Mucosa of rectum (tissue), 2 donors: ENCODE results near the gene PASK.
"Not testable (repeated sequence)": the region's sequence is repeated elsewhere in the genome, so short reads cannot be mapped to it uniquely, and the experiment has no call there.

Experiments
- H3K27ac ChIP-seq, 2 donors: one replicate each; pipeline ENCODE4 v1.7.0; 2013; ENCODE audit warnings: inconsistent platforms in 2 of 2, low read depth in 2 of 2, low read length in 2 of 2
- H3K27me3 ChIP-seq, 2 donors: one replicate each; pipeline ENCODE4 v1.7.0; 2013; ENCODE audit warnings: low read length in 2 of 2; ENCODE audit not compliant: control insufficient read depth in 2 of 2, insufficient read depth in 2 of 2
- H3K36me3 ChIP-seq, 2 donors: one replicate each; pipeline ENCODE4 v1.7.0; 2013; ENCODE audit warnings: low read length in 2 of 2; ENCODE audit not compliant: control insufficient read depth in 2 of 2, insufficient read depth in 2 of 2
- H3K4me1 ChIP-seq, 2 donors: one replicate each; pipeline ENCODE4 v1.7.0; 2013; ENCODE audit warnings: low read length in 2 of 2, mild to moderate bottlenecking in 1 of 2; ENCODE audit not compliant: control insufficient read depth in 2 of 2, insufficient read depth in 2 of 2
- H3K4me3 ChIP-seq, 2 donors: one replicate each; pipeline ENCODE4 v1.7.0; 2013; ENCODE audit warnings: low read length in 2 of 2
- H3K9ac ChIP-seq, 2 donors: one replicate each; pipeline ENCODE4 v1.7.0; 2013; ENCODE audit warnings: low read length in 2 of 2, low read depth in 1 of 2, mild to moderate bottlenecking in 1 of 2
- H3K9me3 ChIP-seq, 2 donors: one replicate each; pipeline ENCODE4 v1.7.0; 2013; ENCODE audit warnings: low read length in 2 of 2; ENCODE audit not compliant: control insufficient read depth in 2 of 2
- donor health status: healthy.
- donor health status: Normal muscosa, but diverticular disease.

PASK gene

GRCh38 chr2:241110089-241110606 is 39.1 kb downstream of the PASK start:
- Histone ChIP-seq H3K4me3 (no peak overlapping the region), H3K27ac (peak overlapping the region in 1 of 2 donors; percentile 52), H3K27me3 (no peaks in the 10 kb centered on the region), H3K4me1 (peaks cover 0 to 2% of the 10 kb centered on the region in 2 donors), H3K9ac (no peak overlapping the region), H3K9me3 (no peaks in the 10 kb centered on the region), H3K36me3 (peaks cover 0 to 6% of the 10 kb centered on the region in 2 donors)

GRCh38 chr2:241109210-241110088 is 39.8 kb downstream of the PASK start:
- Histone ChIP-seq H3K27ac (peak overlapping the region in 1 of 2 donors; percentile 52), H3K4me1 (peaks cover 0 to 2% of the 10 kb centered on the region in 2 donors), H3K36me3 (peaks cover 0 to 3% of the 10 kb centered on the region in 2 donors), H3K9me3 (no peaks in the 10 kb centered on the region), H3K9ac (no peak overlapping the region), H3K4me3 (peak overlapping the region in 1 of 2 donors; percentile 17), H3K27me3 (no peaks in the 10 kb centered on the region)

DNA sequence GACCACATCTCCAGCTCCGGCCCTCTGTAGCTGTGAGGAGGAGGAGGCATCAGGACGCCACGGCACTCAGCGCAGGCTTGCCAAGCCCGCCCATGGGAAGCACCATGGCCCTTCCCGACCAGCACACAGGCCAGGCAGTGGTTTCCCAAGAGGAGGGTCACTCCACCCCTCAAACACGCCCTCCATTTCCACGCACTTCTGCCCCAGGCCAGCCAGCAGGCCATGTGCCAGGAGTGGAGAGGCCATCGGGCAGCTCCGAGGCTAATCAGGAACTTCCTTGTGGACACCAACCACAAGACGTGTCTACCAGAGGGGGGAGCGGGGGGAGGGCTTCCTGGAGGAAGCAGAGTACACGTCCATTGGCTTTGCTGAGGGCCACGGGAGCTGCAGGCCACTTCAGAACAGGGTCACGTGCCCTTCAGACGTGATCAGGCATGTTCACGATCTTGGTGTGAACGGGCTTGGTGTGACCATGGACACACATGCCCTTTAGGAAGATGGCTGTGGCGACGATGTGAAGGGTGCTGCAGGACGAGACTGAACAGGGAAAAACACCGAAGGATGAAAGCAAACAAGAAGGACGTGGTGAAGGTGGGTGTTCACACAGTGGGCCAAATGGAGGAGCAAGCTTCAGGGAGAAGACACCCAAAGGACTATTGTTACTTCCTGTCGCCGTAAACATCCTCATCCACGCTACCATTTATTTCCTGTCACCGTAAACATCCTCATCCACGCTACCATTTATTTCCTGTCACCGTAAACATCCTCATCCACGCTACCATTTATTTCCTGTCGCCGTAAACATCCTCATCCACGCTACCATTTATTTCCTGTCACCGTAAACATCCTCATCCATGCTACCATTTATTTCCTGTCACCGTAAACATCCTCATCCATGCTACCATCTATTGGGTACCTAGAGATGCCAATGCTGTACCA is 40.7 kb downstream of the PASK start:
- Histone ChIP-seq H3K9ac (no peak overlapping the region), H3K27ac (peak overlapping the region; percentile 41 to 43), H3K9me3 (no peaks in the 10 kb centered on the region), H3K27me3 (no peaks in the 10 kb centered on the region), H3K4me1 (peaks cover 0 to 3% of the 10 kb centered on the region in 2 donors), H3K4me3 (peak overlapping the region in 1 of 2 donors; percentile 17), H3K36me3 (no peaks in the 10 kb centered on the region)

DNA sequence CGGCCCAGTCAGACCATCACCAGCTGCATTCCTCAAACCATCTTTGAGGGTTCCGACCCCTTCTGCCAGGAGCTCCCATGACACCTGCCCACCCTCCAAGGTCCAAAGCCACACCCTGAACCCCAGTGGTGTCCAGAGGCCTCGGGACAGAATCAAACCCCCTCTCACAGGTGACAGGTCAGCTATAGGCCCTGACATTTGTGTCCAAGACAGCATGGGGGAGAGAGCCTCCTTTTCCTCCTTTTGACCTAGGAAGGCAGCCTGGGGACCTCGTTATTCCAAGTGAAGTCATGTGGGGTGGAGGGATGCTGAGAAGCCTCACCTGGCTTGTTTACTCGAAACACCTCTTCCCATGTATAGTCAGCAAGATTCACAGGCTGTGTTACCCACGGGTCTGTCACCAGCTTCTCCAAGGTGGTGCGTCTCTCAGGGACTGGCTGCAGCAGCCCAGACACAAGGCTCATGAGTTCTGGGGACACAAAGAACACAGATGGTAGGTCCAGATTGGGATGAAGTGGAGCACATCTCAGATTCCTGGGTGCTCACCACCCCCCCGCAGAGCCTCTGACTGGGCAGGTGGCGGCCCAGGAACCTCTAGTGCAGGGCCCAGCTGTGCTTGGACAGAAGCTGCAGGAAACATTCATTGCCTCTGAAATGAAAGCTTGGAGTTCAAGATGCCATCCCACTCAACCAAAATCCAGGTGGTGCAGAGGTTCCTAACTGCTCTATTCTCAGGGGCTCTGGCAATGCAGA is 42.1 kb downstream of the PASK start:
- no peak overlapping the region for H3K4me3 ChIP-seq

GRCh38 chr2:241105641-241106040 is 43.6 kb downstream of the PASK start:
- Histone ChIP-seq H3K9me3 (no peaks in the 10 kb centered on the region), H3K36me3 (no peaks in the 10 kb centered on the region), H3K4me1 (peaks cover 13 to 23% of the 10 kb centered on the region in 2 donors), H3K27me3 (no peaks in the 10 kb centered on the region), H3K27ac (no peak overlapping the region), H3K9ac (no peak overlapping the region), H3K4me3 (no peak overlapping the region)

More for the DNA sequence above, 42.1 kb downstream of the PASK start:
- H3K27ac ChIP-seq, result no peak overlapping the region
- peaks cover 7 to 13% of the 10 kb centered on the region in 2 donors for H3K4me1 ChIP-seq
- H3K9ac ChIP-seq, result no peak overlapping the region
- H3K27me3 ChIP-seq, result no peaks in the 10 kb centered on the region
- no peaks in the 10 kb centered on the region for H3K9me3 ChIP-seq
- H3K36me3 ChIP-seq, result no peaks in the 10 kb centered on the region

DNA sequence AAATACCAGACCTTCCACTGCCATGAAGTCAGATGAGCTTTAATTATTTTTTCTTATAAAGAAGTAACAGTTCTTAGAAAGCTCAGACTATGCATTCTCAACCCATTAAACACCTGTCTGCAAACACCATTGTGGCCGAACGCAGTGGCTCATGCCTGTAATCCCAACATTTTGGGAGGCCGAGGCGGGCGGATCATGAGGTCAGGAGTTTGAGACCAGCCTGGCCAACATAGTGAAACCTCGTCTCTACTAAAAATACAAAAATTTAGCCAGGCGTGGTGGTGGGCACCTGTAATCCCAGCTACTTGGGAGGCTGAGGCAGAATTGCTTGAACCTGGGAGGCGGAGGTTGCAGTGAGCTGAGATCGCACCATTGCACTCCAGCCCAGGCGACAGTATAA is 44.7 kb downstream of the PASK start:
- H3K9ac ChIP-seq, H3K4me3 ChIP-seq, H3K36me3 ChIP-seq, H3K27ac ChIP-seq, H3K9me3 ChIP-seq, H3K27me3 ChIP-seq: not testable (repeated sequence)
- H3K4me1 ChIP-seq, result peaks cover 13 to 27% of the 10 kb centered on the region in 2 donors

DNA sequence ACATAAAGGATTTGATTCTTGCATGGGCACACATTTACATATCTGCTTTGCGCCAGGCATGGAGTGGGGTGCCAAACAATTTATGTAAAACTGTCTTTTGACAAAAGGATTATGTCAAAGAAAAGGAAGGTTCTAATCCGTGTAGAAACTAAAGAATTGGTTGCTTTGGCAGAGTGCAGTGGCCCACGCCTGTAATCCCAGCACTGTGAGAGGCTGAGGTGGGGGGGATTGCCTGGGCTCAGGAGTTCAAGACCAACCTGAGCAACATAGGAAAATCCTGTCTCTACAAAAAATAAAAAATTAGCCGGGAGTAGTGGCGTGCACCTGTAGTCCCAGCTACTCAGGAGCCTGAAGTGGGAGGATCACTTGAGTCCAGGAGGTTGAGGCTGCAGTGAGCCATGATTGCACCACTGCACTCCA is 46.1 kb downstream of the PASK start:
- Histone ChIP-seq H3K9me3 (no peaks in the 10 kb centered on the region), H3K9ac (peak overlapping the region; percentile 83 to 92), H3K4me1 (peaks cover 13 to 27% of the 10 kb centered on the region in 2 donors), H3K27me3 (no peaks in the 10 kb centered on the region), H3K36me3 (peaks cover 17% of the 10 kb centered on the region in 2 donors), H3K4me3 (peak overlapping the region; percentile 73 to 96), H3K27ac (peak overlapping the region in 1 of 2 donors; percentile 90)

DNA sequence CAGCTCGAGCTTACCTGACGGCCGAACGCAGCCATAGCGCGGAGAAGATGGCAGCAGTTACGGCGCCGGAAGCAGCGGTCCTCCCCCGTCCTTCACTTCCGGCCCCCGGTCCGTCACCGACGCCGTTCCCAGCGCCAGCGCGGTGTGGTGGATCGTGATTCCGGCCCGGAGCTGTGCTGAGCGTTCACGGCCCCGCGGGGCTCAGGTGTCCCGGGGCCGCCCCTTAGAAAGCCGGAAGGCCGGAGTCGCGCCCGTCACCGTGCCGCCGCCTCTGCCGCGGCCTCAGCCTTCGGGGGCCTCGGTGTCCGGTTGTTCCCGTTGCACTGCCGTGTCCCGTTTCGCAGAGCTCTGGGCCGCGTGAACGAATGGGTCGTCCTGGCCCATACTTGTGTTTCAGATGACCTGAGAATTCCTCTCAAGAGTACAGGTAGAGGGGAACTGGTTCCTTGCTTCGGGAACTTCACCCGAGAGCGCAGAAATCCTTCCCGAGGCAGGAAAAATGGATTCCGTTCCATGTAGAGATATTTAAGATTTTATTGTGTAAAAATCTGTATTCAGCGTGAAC is 47.0 kb downstream of the PASK start, which contains the start of gene MTERF4:
Gene MTERF4 (minus strand): TSS at position 49 of the 565 bp plus-strand sequence. CDS start 14 bp downstream, at position 35.
- H3K9ac ChIP-seq, result peak within 1 kb of the TSS; percentile 83 to 92
- peak within 1 kb of the TSS; percentile 79 to 90 for H3K27ac ChIP-seq
- H3K4me3 ChIP-seq, result peak within 1 kb of the TSS; percentile 73 to 96
- H3K4me1 ChIP-seq, result peaks cover 13 to 27% of the 10 kb centered on the region in 2 donors
- no peaks in the 10 kb centered on the region for H3K27me3 ChIP-seq
- peaks cover 23 to 25% of the 10 kb centered on the region in 2 donors for H3K36me3 ChIP-seq
- no peaks in the 10 kb centered on the region for H3K9me3 ChIP-seq

- Histone ChIP-seq H3K9me3 (no peaks in the 10 kb centered on the region), H3K27ac (no peak overlapping the region), H3K9ac (no peak overlapping the region), H3K36me3 (peaks cover 42 to 53% of the 10 kb centered on the region in 2 donors), H3K27me3 (no peaks in the 10 kb centered on the region), H3K4me1 (peaks cover 13 to 27% of the 10 kb centered on the region in 2 donors), H3K4me3 (no peak overlapping the region)
These were observed 50.0 kb downstream of the PASK start for GRCh38 chr2:241099246-241099645.
